A549 (cell line): ENCODE results near the gene GPR153.

ENCODE experiments used
- CBX8 ChIP-seq: fragments of 200-600 bp; sonication (generic); IDR thresholded peaks from 2 replicates; pipeline ENCODE4 v1.6.1; 2016
- EP300 ChIP-seq, 2 experiments: fragments of >200 bp; sonication (Bioruptor Twin); formaldehyde crosslinking; IDR thresholded peaks; 2 replicates in 1 of 2; 3 replicates in 1 of 2; pipeline ENCODE4 v1.6.1; 2016 to 2017
- JUNB ChIP-seq: fragments of >200 bp; sonication (Bioruptor Twin); formaldehyde crosslinking; IDR thresholded peaks from 2 replicates; pipeline ENCODE4 v1.6.1; 2016
- MAX ChIP-seq: IDR thresholded peaks from 2 replicates; pipeline ENCODE4 v1.6.1; 2012
- POLR2A ChIP-seq: IDR thresholded peaks from 2 replicates; pipeline ENCODE4 v1.6.1; 2012; ENCODE audit warnings: mild to moderate bottlenecking, low read length
- TF ChIP-seq, protein P1 (sequence below): fragments of >200 bp; sonication (Bioruptor Twin); formaldehyde crosslinking; IDR thresholded peaks from 3 replicates; pipeline ENCODE4 v1.5.1; 2016
- TF ChIP-seq, protein P2 (sequence below): fragments of 450-650 bp; IDR thresholded peaks from 2 replicates; pipeline ENCODE4 v1.6.1; 2014; ENCODE audit warnings: antibody characterized with exemption

DNA sequence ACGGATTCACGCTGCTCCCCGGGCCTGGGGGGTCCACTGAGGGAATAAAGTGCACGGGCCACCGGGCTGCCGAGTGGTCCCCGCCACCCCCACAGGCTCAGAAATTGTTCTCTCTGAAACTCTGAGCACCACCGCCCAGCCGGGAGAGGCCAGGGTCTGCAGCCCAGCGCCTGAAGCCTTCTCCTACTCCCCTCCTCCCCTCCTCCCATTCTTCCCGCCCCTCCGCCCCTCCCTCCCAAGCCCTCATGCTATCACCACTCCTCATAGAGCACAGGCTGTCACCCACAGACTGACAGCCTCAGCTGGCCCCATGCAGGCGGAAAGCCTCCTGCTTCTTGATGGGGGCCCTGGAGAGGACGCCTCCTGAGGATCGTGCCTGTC lies 707 bp upstream of the GPR153 start:
- TF ChIP-seq, protein P1, sequence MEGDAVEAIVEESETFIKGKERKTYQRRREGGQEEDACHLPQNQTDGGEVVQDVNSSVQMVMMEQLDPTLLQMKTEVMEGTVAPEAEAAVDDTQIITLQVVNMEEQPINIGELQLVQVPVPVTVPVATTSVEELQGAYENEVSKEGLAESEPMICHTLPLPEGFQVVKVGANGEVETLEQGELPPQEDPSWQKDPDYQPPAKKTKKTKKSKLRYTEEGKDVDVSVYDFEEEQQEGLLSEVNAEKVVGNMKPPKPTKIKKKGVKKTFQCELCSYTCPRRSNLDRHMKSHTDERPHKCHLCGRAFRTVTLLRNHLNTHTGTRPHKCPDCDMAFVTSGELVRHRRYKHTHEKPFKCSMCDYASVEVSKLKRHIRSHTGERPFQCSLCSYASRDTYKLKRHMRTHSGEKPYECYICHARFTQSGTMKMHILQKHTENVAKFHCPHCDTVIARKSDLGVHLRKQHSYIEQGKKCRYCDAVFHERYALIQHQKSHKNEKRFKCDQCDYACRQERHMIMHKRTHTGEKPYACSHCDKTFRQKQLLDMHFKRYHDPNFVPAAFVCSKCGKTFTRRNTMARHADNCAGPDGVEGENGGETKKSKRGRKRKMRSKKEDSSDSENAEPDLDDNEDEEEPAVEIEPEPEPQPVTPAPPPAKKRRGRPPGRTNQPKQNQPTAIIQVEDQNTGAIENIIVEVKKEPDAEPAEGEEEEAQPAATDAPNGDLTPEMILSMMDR = no peak
- TF ChIP-seq, protein P2, sequence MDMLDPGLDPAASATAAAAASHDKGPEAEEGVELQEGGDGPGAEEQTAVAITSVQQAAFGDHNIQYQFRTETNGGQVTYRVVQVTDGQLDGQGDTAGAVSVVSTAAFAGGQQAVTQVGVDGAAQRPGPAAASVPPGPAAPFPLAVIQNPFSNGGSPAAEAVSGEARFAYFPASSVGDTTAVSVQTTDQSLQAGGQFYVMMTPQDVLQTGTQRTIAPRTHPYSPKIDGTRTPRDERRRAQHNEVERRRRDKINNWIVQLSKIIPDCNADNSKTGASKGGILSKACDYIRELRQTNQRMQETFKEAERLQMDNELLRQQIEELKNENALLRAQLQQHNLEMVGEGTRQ = no peak
- TF ChIP-seq MAX (no peak), POLR2A (no peak), JUNB (no peak), EP300 (IDR thresholded peaks at IDR 0.05) (no peak), CBX8 (no peak)
